H4 (cell line): ENCODE measurements around the gene MARCHF3. TPM values are rescaled to one million over a fixed set of nuclear protein-coding genes. Genes with fewer than 3 reads are reported as not detected.
"Not testable (repeated sequence)": the region's sequence is repeated elsewhere in the genome, so short reads cannot be mapped to it uniquely, and the experiment has no call there.

Source experiments
- DNase-seq: peaks from one replicate; pipeline ENCODE4 v3.0.0-alpha.2; 2015; ENCODE audit warnings: low spot score
- total RNA-seq: library from RNA; depleted of rRNA; stranded (reverse); fragments of >200 nt; shearing (Covaris generic); gene quantifications from 2 replicates; pipeline ENCODE4 v1.2.3, GENCODE V29; 2014

The MARCHF3 gene
- total RNA-seq, 1 experiment from 2014 or later: 1.0 TPM

DNA sequence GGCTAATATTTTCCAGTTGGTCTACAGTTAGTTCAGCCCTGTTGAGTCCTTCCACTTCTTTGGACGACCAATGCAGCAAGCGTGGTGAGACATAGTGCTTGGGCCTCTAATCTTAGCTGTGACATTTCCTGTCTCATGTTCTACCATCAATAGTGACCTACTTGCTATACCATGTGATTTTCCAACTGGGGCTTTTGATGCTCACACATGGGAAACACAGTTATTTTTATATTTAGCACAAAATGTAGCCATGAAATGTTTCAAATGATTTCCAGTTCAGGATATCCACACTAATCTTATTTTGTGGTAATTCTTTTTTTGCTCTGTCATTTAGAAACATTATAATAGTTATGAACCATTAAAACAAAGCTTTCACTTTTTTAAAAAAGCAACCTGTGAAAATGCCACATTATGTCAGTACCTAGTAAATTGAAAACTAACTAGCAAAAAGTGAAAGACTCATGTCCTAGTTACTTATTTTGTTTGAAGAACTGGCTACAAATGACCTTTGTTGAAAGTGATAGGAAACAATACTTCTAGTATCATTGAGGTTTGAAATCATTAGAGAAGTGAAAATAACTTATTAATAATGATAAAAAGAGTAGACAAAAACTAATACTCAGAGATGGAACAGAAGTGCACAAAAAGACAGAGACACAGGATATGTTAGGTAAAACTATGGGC, 18.3 kb downstream of the MARCHF3 start:
- DNase-seq: no peak

GRCh38 chr5:127011153-127011552, 19.2 kb downstream of the MARCHF3 start:
- no peak for DNase-seq

GRCh38 chr5:127010362-127010761, 20.0 kb downstream of the MARCHF3 start:
- DNase-seq: no peak

GRCh38 chr5:127009784-127010183, 20.6 kb downstream of the MARCHF3 start:
- no peak for DNase-seq

DNA sequence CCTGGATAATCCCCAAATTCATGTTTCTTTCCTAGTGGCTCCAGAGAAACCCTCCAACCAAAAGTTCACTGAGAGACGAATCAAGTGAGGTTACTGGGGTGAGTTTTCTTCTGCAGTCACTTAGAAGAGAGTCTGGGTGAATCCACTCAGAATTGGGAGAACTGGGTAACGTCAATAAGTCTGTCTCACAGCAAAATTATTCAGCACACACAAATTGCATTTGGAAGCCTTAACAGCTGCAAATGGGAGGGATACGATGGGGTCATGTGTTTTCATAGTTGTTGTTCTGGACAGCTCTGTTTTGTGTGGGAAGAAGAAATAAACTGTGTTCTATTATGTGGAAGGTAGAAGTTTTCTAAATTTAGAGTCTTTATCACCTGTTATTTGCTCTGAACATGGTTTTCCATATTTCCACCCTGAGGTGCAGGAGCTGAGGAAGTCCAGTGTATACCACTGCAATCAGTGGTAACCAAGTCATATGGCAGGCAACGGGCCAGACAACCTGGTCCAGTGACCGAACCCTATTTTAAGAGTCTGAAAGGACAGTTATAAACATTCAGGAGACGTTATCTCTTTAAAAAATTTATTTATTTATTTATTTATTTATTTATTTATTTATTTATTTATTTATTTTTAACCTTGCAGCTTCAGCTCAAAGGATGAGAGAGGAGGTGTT, 21.9 kb downstream of the MARCHF3 start:
- no peak for DNase-seq

DNA sequence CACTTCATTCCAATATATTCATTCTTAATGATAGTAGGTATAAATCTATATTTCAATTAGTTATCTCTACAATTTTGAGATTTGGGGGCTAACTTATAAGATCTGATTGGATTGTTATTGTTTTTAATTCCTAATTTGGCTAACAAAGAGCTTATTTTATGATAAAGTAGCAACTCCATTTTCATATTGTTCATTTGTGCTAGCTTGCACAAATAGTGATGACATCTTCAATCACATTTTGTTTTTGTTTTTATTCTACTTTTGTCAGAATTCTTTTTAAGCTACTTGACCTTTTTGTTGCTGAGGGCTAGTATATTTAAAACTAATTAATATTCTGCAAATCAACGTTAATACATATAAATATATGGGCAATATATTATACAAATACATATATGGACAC, 22.8 kb downstream of the MARCHF3 start:
- no peak for DNase-seq

DNA sequence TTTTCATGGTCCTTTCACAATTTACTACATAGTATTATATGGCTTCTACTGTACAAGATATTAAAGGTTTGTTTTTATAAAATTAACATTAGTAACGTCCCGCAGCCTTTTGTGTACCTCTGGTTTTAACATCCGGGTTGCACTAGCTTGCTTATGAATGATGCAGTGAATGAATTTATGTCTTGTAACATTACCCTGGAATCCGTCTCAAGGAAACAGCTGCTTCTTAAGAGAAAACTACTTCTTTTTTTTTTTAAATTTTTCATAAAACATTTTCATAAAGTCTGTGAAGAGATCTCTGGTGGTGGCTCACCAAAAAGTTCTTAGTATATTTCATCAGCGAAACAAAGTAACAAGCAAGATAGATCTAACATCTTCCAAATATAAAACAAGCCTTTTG, 23.6 kb downstream of the MARCHF3 start:
- no peak for DNase-seq

DNA sequence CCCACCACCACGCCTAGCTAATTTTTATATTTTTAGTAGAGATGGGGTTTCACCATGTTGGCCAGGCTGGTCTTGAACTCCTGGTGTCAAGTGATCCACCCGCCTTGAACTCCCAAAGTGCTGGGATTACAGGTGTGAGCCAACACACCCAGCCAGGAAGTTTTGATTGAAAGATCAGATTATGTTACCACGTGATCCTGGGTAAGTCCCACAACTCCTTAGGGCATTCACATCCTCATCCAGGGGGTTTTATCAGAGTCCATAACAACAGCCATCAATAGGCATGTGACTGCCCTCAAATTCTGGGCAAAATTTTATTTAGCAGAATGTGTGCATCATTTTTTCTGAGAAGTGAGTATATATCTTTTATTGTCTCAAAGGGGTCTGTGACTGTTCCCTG, 25.1 kb downstream of the MARCHF3 start:
- not testable (repeated sequence) for DNase-seq

DNA sequence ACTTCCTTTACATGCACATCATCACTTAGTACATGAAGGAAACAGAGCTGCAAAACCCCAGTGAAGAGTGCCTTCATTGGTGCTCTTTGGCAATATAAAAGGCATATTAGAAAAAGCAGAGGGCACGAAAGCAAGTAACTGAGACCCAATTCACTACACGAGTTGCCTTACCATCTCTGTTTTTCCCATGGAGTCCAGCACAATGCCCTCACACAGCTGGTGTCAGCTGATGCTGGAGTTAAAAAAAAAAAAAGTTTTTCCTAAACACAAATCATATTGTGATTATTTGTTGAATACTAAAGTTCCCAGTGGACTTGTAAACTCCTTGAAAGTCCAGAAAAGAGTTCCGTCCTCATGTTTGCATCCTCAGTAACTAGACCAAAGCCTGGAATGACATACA, 25.6 kb downstream of the MARCHF3 start:
- no peak for DNase-seq

DNA sequence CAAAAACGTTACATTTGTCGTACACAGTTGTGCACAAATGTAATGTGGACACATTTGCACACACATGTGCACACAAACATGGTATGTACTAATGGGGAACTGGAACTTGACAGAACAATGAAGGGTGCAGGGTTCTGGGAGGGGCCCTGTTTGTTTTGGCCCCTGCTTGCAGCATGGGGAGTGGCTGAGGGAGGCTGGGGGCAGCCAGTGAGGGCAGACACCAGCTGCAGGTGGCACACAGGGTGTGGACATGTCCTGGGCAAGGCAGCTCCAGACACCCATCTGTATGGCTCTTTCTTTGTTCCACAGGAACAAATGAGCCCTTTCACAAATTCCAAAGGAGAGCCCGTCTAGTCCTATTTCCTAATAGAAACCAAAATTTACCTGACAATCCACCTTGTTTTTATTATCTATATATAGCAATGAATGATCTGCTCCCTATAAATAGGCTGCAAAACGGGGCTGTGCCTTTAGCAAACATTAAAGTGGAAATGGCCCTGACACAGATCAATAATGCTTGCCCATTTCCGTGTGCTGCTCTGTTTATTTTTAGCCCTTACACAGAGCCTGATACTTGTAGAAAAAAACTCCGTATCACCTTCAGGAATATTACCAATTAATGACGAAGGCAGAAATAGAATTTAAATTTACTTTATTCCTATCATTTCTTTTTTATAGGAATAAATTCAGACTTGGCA, 26.4 kb downstream of the MARCHF3 start:
- DNase-seq: no peak

GRCh38 chr5:127002390-127002789, 28.0 kb downstream of the MARCHF3 start:
- no peak for DNase-seq

DNA sequence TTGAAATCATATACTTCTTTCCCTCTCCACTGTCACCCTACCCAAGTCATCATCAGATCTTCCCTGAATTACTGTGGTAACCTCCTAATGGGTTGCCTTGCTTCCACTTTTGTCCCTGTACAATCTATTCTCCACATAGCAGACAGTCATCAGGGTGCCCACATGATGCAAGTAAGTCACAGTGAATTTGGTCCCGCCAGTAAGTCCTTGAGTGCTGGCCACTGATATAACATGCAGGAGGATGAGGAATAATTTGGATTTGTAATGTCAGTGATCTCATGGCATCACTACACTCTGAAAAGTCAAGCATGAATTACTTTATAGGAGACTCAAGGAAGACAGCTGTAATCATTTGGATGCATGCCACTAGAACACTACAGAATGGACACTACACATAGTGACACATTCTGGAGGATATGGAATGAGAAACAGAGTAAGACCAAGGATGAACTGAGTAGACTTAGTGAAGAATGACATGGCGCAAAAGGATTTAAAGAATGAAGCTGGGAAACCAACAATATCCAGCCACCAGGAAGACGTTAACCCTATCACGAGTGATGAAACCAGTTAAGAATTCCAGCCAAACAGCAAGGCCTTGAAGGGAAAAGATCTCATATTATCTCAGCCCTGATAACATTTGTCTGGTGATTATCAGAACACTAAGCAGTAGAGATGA, 28.6 kb downstream of the MARCHF3 start:
- DNase-seq: peak; percentile 21

DNA sequence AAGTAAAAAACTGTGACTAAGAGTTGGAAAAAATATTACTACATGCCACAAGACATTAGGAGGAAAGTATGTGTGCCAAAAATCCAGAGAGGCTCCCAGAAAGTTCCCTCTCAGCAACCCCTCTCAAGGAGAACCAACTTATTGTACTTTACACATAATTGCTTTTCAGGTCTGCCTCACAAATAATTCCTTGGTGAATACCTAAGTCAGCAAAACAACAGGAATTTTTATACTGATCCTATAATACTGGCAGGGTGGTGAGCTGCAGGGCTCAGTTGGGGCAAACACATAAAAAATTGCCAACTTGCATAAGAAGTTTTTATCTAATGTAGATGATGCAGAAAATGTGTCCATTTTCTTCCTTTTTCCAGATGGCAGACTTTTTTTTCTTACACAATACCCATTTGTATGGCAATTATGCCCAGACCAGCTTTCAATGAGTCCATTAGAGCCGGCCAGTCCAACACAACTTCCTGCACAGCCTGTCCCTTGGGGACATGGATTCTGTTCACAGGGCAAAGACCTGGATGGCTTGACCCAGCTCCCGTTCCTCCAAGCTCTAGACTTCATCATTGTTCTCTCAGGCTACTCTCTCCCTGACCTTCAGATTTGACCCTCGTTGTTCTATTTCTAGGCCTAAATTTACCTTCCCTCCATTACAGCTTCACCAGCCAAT, 31.3 kb downstream of the MARCHF3 start:
- no peak for DNase-seq

GRCh38 chr5:126998201-126998631, 32.1 kb downstream of the MARCHF3 start:
- DNase-seq: no peak

- DNase-seq: no peak
These were observed 34.7 kb downstream of the MARCHF3 start for GRCh38 chr5:126995689-126996088.

- DNase-seq: no peak
These were observed 35.3 kb downstream of the MARCHF3 start for GRCh38 chr5:126995039-126995438.

- DNase-seq: no peak
These were observed 35.9 kb downstream of the MARCHF3 start for GRCh38 chr5:126994485-126994884.

DNA sequence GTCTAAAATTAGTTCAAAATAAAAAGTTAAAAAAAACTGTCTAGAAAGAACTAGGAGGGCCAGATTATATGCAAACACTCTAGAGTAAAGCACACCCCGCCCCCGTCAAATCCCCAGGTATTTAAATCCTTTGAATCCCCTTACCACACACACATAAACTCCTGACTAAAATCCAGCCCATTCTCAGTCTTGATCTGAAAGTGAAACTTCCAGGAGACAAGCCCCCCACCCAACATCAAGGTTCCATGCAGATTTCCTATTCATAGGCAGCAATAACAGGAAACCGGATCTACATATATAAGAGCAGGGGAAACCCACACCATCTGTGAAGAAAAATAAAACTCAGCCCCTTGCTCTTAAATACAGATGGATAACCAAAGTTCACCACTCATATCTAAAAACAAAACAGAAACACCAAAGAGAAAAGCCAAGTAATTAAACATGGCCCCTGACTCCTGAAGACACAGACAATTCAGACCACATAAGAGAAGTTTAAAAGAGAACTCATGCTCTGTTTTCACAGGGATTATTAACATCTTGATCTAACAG, 42.3 kb downstream of the MARCHF3 start:
- DNase-seq: no peak

DNA sequence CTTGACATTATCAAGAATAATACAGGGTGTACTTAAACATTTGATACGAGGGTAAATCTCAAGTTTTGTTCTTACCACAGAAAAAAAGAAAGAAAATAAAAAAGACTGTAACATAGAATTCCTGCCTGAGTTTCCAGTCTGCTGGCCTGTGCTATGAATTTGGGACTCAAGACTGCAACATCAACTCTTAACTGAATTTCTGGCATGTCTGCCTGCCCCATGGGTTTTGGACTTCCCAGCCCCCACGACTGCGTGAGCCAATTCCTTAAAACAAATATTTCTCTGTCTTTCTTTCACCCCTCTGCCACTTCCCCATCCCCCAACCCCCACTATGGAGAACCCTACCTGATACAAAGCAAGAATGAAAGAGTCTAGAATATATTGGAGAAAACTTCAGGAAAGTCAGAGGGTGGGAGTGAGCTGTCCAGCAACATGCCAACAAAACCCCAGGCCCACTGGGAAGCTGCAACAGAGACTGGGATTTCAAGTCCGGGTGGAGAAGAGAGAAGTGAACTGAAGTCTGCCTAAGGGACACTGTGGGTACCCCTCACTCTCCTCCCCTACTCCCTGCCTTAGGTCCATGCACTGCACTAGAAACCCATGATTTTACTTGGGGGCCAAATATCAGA, 43.0 kb downstream of the MARCHF3 start:
- no peak for DNase-seq

DNA sequence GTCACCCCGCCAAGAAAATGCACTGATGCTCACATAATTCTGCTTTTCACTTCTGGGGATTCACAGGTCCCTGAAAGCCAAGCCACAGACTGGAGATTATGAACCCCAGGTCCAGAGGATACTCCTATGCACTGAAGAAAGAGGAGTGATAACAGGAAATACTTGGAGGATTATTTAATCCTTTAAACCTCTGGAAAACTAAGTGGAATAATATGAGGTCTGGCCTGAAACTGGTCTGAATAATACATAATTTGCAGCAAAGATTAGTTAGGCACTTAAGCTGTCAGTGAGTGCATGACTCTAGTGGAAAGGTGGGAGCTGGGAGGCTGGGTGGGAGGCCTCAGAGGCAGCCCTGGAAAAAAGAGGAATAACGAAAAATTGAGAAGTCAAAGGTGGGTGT, 45.7 kb downstream of the MARCHF3 start:
- DNase-seq: no peak

- no peak for DNase-seq
These were observed 46.5 kb downstream of the MARCHF3 start for GRCh38 chr5:126983874-126984266.
